Measurements from ENCODE around the gene ARHGAP26. TPM values are rescaled to one million over a fixed set of nuclear protein-coding genes. Genes with fewer than 3 reads are reported as not detected.

ARHGAP26 gene
- total RNA-seq, 1 experiment from 2014 or later, result 65.5 TPM

DNA sequence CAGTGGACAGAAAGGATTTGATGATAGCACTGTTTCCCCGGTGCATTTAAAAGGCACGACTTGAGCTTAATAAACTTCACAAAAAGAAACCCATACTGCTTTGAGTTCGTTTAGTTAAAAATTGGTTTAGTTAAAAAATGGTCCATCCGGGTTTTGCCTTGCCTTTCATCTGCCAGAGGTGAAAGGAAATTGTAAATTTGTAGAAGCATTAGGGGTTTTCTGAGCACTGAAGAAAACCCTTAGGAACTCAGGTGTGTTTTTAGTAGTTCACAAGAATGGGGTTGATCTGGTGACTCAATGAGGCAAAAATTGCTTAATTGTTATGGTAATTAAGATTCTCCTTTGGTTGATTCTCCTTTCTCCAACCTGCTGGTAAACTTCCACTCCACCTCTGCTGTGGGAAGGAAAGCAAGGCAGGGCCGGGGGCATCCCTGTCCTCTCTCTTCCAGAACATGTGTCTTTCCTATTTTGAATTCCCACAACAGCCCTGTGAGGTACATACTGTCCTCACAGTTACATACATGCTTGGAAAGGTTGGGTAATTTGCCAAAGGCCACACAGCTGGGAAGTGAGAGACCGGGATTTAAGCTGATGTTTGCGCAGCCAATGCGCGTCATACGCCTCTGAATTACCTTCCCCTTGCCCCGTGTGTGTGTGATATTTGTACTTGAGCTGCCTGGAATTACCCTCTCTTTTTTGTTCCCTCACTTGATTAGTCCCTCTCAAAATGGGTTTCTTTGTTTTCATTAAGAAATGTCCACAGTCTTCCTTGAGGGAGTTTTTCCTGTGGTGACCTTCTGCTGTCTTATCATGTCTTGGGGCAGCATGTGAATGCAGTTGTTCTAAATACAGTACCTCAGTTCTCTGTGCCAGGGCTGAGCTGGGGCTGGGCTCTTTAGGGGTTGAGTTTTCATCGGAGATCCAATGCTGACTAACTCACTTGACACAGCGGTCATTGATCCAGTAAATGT is 94.4 kb downstream of the ARHGAP26 start:
- Histone ChIP-seq H3K4me1 (ENCODE audit: control insufficient read depth, insufficient read depth, low read length) (peaks cover 79% of the 10 kb centered on the region), H3K36me3 (ENCODE audit: control insufficient read depth, insufficient read depth, low read length) (no peaks in the 10 kb centered on the region), H3K9me3 (ENCODE audit: control insufficient read depth, insufficient read depth, low read depth, low read length) (no peaks in the 10 kb centered on the region), H3K4me3 (ENCODE audit: low read depth in 2 of 2, low read length in 2 of 2) (no peak overlapping the region), H3K27me3 (ENCODE audit: control insufficient read depth, insufficient read depth, low read length) (no peaks in the 10 kb centered on the region), H3K27ac (ENCODE audit: low read length) (peak overlapping the region; percentile 63)
- in situ Hi-C loops (cut with HindIII; ENCODE audit: low pct_unique_long_range_greater_than_20kb, low sequenced_read_pairs) (no loop called here), intact Hi-C loops (cut with micrococcal nuclease; ENCODE audit: unreplicated experiment) (no loop called here)
- BruUV-seq (replicated peaks), result no TSS peak
- ChIA-PET CTCF (interaction anchor here (0.6 to 1.3 kb wide), 4 partner anchors 116 to 566 kb away, joined by 3 read pairs; no protein-coding TSS in a partner anchor), POLR2A (interaction anchor here (0.6 kb wide), 1 partner anchor 32 kb away, joined by 3 read pairs; no protein-coding TSS in a partner anchor)
- no peak for DNase-seq (ENCODE audit: low read depth, low spot score)
- TF ChIP-seq, protein P1, sequence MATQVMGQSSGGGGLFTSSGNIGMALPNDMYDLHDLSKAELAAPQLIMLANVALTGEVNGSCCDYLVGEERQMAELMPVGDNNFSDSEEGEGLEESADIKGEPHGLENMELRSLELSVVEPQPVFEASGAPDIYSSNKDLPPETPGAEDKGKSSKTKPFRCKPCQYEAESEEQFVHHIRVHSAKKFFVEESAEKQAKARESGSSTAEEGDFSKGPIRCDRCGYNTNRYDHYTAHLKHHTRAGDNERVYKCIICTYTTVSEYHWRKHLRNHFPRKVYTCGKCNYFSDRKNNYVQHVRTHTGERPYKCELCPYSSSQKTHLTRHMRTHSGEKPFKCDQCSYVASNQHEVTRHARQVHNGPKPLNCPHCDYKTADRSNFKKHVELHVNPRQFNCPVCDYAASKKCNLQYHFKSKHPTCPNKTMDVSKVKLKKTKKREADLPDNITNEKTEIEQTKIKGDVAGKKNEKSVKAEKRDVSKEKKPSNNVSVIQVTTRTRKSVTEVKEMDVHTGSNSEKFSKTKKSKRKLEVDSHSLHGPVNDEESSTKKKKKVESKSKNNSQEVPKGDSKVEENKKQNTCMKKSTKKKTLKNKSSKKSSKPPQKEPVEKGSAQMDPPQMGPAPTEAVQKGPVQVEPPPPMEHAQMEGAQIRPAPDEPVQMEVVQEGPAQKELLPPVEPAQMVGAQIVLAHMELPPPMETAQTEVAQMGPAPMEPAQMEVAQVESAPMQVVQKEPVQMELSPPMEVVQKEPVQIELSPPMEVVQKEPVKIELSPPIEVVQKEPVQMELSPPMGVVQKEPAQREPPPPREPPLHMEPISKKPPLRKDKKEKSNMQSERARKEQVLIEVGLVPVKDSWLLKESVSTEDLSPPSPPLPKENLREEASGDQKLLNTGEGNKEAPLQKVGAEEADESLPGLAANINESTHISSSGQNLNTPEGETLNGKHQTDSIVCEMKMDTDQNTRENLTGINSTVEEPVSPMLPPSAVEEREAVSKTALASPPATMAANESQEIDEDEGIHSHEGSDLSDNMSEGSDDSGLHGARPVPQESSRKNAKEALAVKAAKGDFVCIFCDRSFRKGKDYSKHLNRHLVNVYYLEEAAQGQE (IDR thresholded peaks at IDR 0.05; ENCODE audit: insufficient read depth in 1 of 2, low read depth in 2 of 2, low read length in 1 of 2), result no peak
- TF ChIP-seq POLR2AphosphoS5 (IDR thresholded peaks at IDR 0.05; ENCODE audit: low read depth, low read length) (no peak), TCF7L2 (IDR thresholded peaks at IDR 0.05; ENCODE audit: low read depth, low read length) (no peak), SIN3A (IDR thresholded peaks at IDR 0.05; ENCODE audit: borderline replicate concordance, insufficient read depth, low read depth, low read length) (no peak)
- TF ChIP-seq, protein P2, sequence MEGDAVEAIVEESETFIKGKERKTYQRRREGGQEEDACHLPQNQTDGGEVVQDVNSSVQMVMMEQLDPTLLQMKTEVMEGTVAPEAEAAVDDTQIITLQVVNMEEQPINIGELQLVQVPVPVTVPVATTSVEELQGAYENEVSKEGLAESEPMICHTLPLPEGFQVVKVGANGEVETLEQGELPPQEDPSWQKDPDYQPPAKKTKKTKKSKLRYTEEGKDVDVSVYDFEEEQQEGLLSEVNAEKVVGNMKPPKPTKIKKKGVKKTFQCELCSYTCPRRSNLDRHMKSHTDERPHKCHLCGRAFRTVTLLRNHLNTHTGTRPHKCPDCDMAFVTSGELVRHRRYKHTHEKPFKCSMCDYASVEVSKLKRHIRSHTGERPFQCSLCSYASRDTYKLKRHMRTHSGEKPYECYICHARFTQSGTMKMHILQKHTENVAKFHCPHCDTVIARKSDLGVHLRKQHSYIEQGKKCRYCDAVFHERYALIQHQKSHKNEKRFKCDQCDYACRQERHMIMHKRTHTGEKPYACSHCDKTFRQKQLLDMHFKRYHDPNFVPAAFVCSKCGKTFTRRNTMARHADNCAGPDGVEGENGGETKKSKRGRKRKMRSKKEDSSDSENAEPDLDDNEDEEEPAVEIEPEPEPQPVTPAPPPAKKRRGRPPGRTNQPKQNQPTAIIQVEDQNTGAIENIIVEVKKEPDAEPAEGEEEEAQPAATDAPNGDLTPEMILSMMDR (IDR thresholded peaks at IDR 0.05), result no peak
- ATAC-seq, result no peak

DNA sequence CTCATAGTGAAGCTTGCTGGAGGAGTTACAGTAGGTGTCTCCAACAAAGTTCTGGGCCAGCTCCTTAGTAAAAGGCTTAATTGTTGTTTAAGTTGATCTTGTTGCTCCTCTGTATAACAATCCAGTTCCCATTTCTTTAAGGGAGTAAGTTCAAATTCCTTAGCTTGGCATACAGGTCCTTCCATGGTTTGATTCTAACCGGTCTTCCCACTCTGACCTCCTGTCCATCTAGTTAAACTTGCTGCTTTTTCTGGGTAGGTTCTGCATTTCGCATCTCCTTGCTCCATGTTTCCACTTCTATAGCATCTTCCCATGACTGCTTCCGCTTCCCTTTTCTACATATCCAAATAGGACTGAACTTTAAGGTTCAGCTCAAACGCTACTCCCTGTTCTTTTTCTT is 95.5 kb downstream of the ARHGAP26 start:
- Histone ChIP-seq H3K27ac (ENCODE audit: low read length) (peak overlapping the region; percentile 13), H3K27me3 (ENCODE audit: control insufficient read depth, insufficient read depth, low read length) (no peaks in the 10 kb centered on the region), H3K9me3 (ENCODE audit: control insufficient read depth, insufficient read depth, low read depth, low read length) (no peaks in the 10 kb centered on the region), H3K36me3 (ENCODE audit: control insufficient read depth, insufficient read depth, low read length) (no peaks in the 10 kb centered on the region), H3K4me1 (ENCODE audit: control insufficient read depth, insufficient read depth, low read length) (peaks cover 79% of the 10 kb centered on the region), H3K4me3 (ENCODE audit: low read depth in 2 of 2, low read length in 2 of 2) (no peak overlapping the region)
- no peak for DNase-seq (ENCODE audit: low read depth, low spot score)
- POLR2A ChIA-PET, result no interaction called here
- no TSS peak for BruUV-seq (replicated peaks)
- intact Hi-C loops (cut with micrococcal nuclease; ENCODE audit: unreplicated experiment) (loop anchor here (2.0 kb wide), 1 partner anchor 95 kb away; the partner anchor contains the start of gene ARHGAP26), in situ Hi-C loops (cut with HindIII; ENCODE audit: low pct_unique_long_range_greater_than_20kb, low sequenced_read_pairs) (no loop called here)
- ATAC-seq, result no peak
- no peak for TF ChIP-seq TCF7L2 (IDR thresholded peaks at IDR 0.05; ENCODE audit: low read depth, low read length)
- TF ChIP-seq, protein P2 (IDR thresholded peaks at IDR 0.05), result no peak
- TF ChIP-seq SIN3A (IDR thresholded peaks at IDR 0.05; ENCODE audit: borderline replicate concordance, insufficient read depth, low read depth, low read length), result no peak
- no peak for TF ChIP-seq POLR2AphosphoS5 (IDR thresholded peaks at IDR 0.05; ENCODE audit: low read depth, low read length)
- TF ChIP-seq, protein P1 (IDR thresholded peaks at IDR 0.05; ENCODE audit: insufficient read depth in 1 of 2, low read depth in 2 of 2, low read length in 1 of 2), result no peak
- CTCF ChIA-PET, result interaction anchor here (0.7 to 1.1 kb wide), 3 partner anchors 20 to 163 kb away, joined by 3 to 7 read pairs (median 3); no protein-coding TSS in a partner anchor
